Astrocyte (in vitro differentiated cells and primary cell): Measurements from ENCODE around the gene PRSS36.

Experiments
- EZH2 ChIP-seq: IDR thresholded peaks from 2 replicates; pipeline ENCODE4 v1.6.1; 2012; ENCODE audit warnings: mild to moderate bottlenecking, low read length, inconsistent platforms; ENCODE audit not compliant: insufficient read depth
- TF ChIP-seq, protein P1 (sequence below): IDR thresholded peaks from 2 replicates; pipeline ENCODE4 v1.5.1; 2011; ENCODE audit warnings: low read depth, mild to moderate bottlenecking, inconsistent platforms, low read length, moderate library complexity; ENCODE audit not compliant: insufficient read depth

- TF ChIP-seq, protein P1, sequence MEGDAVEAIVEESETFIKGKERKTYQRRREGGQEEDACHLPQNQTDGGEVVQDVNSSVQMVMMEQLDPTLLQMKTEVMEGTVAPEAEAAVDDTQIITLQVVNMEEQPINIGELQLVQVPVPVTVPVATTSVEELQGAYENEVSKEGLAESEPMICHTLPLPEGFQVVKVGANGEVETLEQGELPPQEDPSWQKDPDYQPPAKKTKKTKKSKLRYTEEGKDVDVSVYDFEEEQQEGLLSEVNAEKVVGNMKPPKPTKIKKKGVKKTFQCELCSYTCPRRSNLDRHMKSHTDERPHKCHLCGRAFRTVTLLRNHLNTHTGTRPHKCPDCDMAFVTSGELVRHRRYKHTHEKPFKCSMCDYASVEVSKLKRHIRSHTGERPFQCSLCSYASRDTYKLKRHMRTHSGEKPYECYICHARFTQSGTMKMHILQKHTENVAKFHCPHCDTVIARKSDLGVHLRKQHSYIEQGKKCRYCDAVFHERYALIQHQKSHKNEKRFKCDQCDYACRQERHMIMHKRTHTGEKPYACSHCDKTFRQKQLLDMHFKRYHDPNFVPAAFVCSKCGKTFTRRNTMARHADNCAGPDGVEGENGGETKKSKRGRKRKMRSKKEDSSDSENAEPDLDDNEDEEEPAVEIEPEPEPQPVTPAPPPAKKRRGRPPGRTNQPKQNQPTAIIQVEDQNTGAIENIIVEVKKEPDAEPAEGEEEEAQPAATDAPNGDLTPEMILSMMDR, result no peak
- no peak for TF ChIP-seq EZH2
Observed at GRCh38 chr16:31138621-31139578, 11.0 kb downstream of the PRSS36 start.
